Fibroblast of the aortic adventitia (primary cell): ENCODE measurements around the gene ACTBL2. TPM values are rescaled to one million over a fixed set of nuclear protein-coding genes. Genes with fewer than 3 reads are reported as not detected.

Source experiments
- DNase-seq: peaks from one replicate; pipeline ENCODE4 v3.0.0-alpha.2; 2010; ENCODE audit warnings: low read depth
- H3K4me3 ChIP-seq: 2 replicates; pipeline ENCODE4 v1.5.1; 2011; ENCODE audit warnings: low read depth, mild to moderate bottlenecking, control low read depth, low read length, moderate library complexity
- total RNA-seq: library from RNA; depleted of rRNA; stranded (reverse); fragments of >200 nt; gene quantifications from 2 replicates; pipeline ENCODE4 v1.2.3, GENCODE V29; 2012; ENCODE audit warnings: low replicate concordance
- TF ChIP-seq, protein P1 (sequence below): IDR thresholded peaks from 2 replicates; pipeline ENCODE4 v1.5.1; 2011; ENCODE audit warnings: mild to moderate bottlenecking, low read length, control low read depth, inconsistent platforms; ENCODE audit not compliant: insufficient read depth

The ACTBL2 gene
- total RNA-seq, 1 donor, result not detected

DNA sequence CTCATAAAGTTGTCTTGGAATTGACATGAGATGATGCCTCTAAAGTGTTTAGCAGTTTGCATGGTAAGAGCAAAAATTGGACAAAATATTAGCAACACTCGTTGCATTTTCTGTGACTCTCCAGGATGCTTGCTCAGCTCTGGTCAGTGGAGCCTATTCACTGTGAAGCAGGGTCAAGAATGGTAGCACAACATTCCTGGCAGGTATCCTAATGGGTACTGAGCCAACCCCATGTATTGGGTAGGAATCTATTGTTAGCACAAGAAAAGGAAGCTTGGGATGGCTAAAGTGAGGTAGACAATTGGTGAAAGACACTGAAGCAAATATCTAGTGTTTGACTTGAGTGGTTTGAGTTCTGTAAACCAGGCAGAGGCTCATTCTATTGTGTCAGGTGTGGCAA is 10.4 kb upstream of the ACTBL2 start:
- DNase-seq, result peak; percentile 77
- H3K4me3 ChIP-seq, result no peak overlapping the region
- TF ChIP-seq, protein P1, sequence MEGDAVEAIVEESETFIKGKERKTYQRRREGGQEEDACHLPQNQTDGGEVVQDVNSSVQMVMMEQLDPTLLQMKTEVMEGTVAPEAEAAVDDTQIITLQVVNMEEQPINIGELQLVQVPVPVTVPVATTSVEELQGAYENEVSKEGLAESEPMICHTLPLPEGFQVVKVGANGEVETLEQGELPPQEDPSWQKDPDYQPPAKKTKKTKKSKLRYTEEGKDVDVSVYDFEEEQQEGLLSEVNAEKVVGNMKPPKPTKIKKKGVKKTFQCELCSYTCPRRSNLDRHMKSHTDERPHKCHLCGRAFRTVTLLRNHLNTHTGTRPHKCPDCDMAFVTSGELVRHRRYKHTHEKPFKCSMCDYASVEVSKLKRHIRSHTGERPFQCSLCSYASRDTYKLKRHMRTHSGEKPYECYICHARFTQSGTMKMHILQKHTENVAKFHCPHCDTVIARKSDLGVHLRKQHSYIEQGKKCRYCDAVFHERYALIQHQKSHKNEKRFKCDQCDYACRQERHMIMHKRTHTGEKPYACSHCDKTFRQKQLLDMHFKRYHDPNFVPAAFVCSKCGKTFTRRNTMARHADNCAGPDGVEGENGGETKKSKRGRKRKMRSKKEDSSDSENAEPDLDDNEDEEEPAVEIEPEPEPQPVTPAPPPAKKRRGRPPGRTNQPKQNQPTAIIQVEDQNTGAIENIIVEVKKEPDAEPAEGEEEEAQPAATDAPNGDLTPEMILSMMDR, result no peak

DNA sequence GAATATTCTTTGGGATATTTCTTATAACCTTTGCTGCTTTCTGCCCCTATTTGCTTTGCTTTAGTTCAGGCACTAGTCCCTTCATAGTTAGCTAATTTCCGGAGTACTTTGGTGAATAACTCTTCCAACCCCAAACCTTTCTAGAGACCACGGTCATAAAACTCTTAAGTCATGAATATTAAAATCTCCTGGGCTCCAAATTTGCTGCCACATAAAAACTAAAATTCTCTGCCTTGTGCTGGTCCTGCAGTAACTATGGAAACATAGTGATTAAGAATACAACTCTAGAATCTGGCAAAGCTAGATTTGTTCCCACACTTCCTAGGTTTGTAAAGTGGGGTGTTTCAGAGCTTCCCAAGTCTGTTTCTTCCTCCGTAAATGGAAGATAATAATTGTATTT is 10.0 kb upstream of the ACTBL2 start:
- no peak overlapping the region for H3K4me3 ChIP-seq
- TF ChIP-seq, protein P1, result no peak
- no peak for DNase-seq

DNA sequence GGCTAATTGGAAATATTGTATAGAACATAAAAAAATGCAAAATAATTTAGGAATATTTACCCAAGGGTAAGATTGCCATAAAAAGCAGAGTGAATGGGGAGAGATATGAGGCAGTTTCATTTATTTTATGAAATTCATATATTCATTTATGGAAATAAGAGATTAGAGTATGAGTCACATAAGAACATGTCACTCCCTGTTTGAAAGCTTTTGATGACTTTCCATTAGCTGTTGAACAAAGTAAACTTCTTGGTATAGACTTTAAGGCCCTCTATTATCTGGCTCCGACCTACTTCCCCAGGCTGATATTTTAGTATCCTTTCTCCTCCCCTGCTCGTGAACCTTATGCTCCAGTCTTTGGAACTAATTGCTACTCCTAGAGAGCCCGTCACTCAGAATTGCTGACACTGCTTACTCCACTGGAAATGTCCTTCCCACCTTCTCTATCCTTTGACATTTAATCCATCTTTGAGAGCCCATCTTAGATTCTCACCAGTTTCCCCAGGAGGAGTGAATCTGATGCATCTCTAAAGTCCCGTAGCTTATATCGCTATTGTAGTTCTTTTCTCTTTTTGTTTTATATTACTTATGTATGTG is 8.9 kb upstream of the ACTBL2 start:
- TF ChIP-seq, protein P1, result no peak
- no peak overlapping the region for H3K4me3 ChIP-seq
- DNase-seq, result no peak

DNA sequence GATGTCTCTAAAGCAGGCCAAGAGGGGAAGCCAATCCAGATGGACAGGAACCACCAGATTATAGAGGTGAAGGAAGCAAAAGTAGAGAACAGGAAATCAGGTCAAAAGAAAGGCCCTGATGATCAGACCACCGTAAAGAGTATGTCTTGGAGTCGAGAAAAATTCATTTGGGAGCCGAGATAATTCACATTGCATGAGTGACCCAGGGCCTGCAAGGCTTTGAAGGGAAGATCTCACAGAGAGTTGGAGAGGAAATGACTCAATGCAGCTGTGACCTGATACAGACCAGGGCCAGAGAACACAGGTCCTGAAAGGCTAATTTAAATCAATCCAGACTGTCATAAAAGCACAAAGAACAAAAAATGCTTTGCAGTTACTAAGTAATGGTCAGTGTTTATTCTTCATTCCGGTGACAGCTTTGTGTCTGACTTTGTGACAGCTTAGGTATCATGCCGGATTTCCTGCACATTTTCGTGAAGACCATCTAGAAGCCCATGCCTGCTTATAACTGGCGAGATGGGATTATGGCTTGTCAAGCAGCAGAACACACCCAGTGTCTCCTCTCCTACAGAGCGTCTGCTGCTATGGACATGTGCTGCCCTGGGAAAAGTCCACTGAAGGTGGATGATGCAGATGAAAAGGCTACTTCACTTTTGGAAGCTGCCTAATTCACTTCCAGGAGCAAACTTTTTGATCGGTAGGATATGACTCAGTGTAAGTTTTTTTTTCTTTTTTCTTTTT is 5.8 kb upstream of the ACTBL2 start:
- H3K4me3 ChIP-seq, result no peak overlapping the region
- peak; percentile 70 for DNase-seq
- TF ChIP-seq, protein P1, result no peak

DNA sequence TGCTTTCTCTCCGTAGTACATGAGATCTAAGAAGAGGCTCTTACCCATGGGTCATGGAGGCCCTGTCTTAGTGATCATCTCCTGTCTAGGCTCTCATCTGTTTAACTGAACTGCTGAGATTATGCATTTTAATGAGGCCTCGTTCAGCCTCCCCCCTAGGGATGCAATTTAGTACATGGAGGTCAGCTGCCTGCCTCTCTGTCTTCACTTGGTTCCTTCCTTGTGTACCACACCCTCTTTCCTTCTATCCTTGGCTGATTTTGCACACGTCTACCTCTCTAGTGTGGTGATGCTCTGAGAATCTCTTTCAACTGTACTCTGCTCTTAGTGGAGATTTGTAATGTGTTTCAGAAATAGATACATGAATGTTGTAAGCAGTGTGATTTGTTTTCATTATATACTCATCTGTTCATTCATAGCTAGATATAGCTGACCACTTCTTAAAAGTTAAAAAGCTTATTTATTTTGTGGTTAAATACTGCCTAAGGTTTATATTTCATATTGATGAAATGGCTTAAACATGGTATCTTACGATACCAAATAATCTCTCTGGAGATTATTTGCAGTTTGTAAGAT is 3.5 kb upstream of the ACTBL2 start:
- DNase-seq, result no peak
- TF ChIP-seq, protein P1, result no peak
- no peak overlapping the region for H3K4me3 ChIP-seq

DNA sequence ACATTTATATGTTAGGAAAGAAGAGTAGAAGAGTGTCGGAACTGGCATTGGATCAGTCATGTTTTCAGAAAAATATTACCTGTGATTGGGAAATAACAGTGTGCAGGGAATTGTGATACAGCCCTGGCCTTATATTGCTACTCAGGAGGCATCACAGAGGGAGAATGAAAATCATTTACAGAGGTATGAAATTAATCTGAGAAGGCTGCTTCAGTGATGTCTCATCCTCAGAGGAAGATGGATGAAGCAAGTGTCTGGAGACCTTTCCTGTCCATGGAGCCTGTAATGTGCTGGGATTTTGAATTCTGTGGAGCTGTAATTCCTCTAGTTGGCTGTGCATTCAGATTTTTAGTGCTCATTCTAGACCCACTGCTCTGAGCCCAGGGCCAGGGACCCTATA is 3.8 kb downstream of the ACTBL2 start:
- TF ChIP-seq, protein P1, result no peak
- no peak overlapping the region for H3K4me3 ChIP-seq
- no peak for DNase-seq
